Effector CD4-positive, alpha-beta T cell (primary cell): ENCODE measurements around the gene CACNB4.
"Not testable (repeated sequence)": the region's sequence is repeated elsewhere in the genome, so short reads cannot be mapped to it uniquely, and the experiment has no call there.

Experiments used
- DNase-seq: peaks from one replicate; pipeline ENCODE4 v3.0.0-alpha.2; 2020

Gene CACNB4

GRCh38 chr2:151808258-151809072, 290.4 kb downstream of the CACNB4 start:
- no peak for DNase-seq

- no peak for DNase-seq
Observed at GRCh38 chr2:151805961-151806360, 292.9 kb downstream of the CACNB4 start.

GRCh38 chr2:151805343-151805742, 293.5 kb downstream of the CACNB4 start:
- DNase-seq = no peak

- DNase-seq = no peak
Observed at GRCh38 chr2:151803811-151804210, 295.0 kb downstream of the CACNB4 start.

GRCh38 chr2:151802315-151802714, 296.5 kb downstream of the CACNB4 start:
- no peak for DNase-seq

- DNase-seq = no peak
Observed at GRCh38 chr2:151799886-151800292, 299.0 kb downstream of the CACNB4 start.

GRCh38 chr2:151796774-151797173, 302.1 kb downstream of the CACNB4 start:
- no peak for DNase-seq

- DNase-seq = no peak
Observed at GRCh38 chr2:151795646-151796240, 303.1 kb downstream of the CACNB4 start.

- DNase-seq = not testable (repeated sequence)
Observed at GRCh38 chr2:151794422-151794821, 304.4 kb downstream of the CACNB4 start.

- no peak for DNase-seq
Observed at GRCh38 chr2:151793123-151793522, 305.7 kb downstream of the CACNB4 start.

GRCh38 chr2:151792589-151792988, 306.3 kb downstream of the CACNB4 start:
- no peak for DNase-seq

- no peak for DNase-seq
Observed at GRCh38 chr2:151791545-151791944, 307.3 kb downstream of the CACNB4 start.

- no peak for DNase-seq
Observed at GRCh38 chr2:151790689-151791088, 308.2 kb downstream of the CACNB4 start.

- no peak for DNase-seq
Observed at GRCh38 chr2:151789055-151789834, 309.6 kb downstream of the CACNB4 start.

GRCh38 chr2:151786483-151786882, 312.4 kb downstream of the CACNB4 start:
- DNase-seq = no peak

GRCh38 chr2:151786077-151786476, 312.8 kb downstream of the CACNB4 start:
- no peak for DNase-seq

GRCh38 chr2:151783133-151783520, 315.7 kb downstream of the CACNB4 start:
- DNase-seq = no peak
